Endothelial cell of umbilical vein (primary cell): ENCODE measurements around the gene NAPB.

Source experiments
- CTCF ChIP-seq, 2 donors: IDR thresholded peaks; 1 replicate in 1 of 2; 2 replicates in 1 of 2; pipeline ENCODE4 v1.5.1; 2011; ENCODE audit warnings: low read length in 2 of 2, mild to moderate bottlenecking in 2 of 2, moderate library complexity in 2 of 2, control low read depth in 1 of 2, inconsistent platforms in 1 of 2, low read depth in 1 of 2; ENCODE audit not compliant: insufficient read depth in 1 of 2; ENCODE audit errors: extremely low read depth in 1 of 2
- EZH2 ChIP-seq: IDR thresholded peaks from 2 replicates; pipeline ENCODE4 v1.6.1; 2012; ENCODE audit warnings: borderline replicate concordance, low read depth, mild to moderate bottlenecking, moderate library complexity, low read length, inconsistent platforms; ENCODE audit not compliant: severe bottlenecking
- FOS ChIP-seq: IDR thresholded peaks from 2 replicates; pipeline ENCODE4 v1.6.1; 2011; ENCODE audit warnings: mild to moderate bottlenecking, low read length, moderate library complexity, borderline replicate concordance; ENCODE audit not compliant: insufficient read depth
- JUN ChIP-seq: IDR thresholded peaks from 2 replicates; pipeline ENCODE4 v1.6.1; 2011; ENCODE audit warnings: borderline replicate concordance, low read depth; ENCODE audit not compliant: insufficient read length, insufficient read depth
- POLR2A ChIP-seq: IDR thresholded peaks from 2 replicates; pipeline ENCODE4 v1.6.1; 2012; ENCODE audit warnings: low read depth, mild to moderate bottlenecking, control low read depth, low read length
- POLR2AphosphoS5 ChIP-seq: IDR thresholded peaks from 2 replicates; pipeline ENCODE4 v1.6.1; 2012; ENCODE audit warnings: low read depth, mild to moderate bottlenecking, control low read depth, low read length, moderate library complexity; ENCODE audit not compliant: insufficient read depth

- TF ChIP-seq CTCF (IDR thresholded peaks at IDR 0.05; ENCODE audit: extremely low read depth in 1 of 2, insufficient read depth in 1 of 2, low read depth in 1 of 2, low read length in 2 of 2) (no peak), POLR2AphosphoS5 (no peak), POLR2A (no peak), EZH2 (no peak), JUN (no peak), FOS (no peak)
Measured at GRCh38 chr20:23404196-23404595, 17.1 kb downstream of the NAPB start.
